ENCODE measurements around the gene TSPYL6. TPM values are rescaled to one million over a fixed set of nuclear protein-coding genes. Genes with fewer than 3 reads are reported as not detected.

The TSPYL6 gene
- not detected in 2 replicates for total RNA-seq

GRCh38 chr2:54256091-54256694 is at the start of gene TSPYL6:
Gene TSPYL6 (minus strand): TSS chr2:54256229. CDS start chr2:54256151, 78 bp downstream.

Other genes with a start within 250 kb of the TSPYL6 start
- 7.6 and 11.0 TPM in 2 replicates for gene ACYP2, start 140.6 kb downstream of the TSPYL6 start, total RNA-seq
- 242 and 464 TPM in 2 replicates for gene SPTBN1, start 200.1 kb upstream of the TSPYL6 start, total RNA-seq

Measured in subcutaneous preadipocyte (primary cell).